GM18858 (cell line): ENCODE data around the gene ZNF117.
"Not testable (repeated sequence)": the region's sequence is repeated elsewhere in the genome, so short reads cannot be mapped to it uniquely, and the experiment has no call there.

Experiments used
- ATAC-seq: cut with Tn5 transposase; IDR thresholded peaks from one replicate; pipeline ENCODE4 v1.9.1; 2021; ENCODE audit not compliant: unreplicated experiment

ZNF117 gene

DNA sequence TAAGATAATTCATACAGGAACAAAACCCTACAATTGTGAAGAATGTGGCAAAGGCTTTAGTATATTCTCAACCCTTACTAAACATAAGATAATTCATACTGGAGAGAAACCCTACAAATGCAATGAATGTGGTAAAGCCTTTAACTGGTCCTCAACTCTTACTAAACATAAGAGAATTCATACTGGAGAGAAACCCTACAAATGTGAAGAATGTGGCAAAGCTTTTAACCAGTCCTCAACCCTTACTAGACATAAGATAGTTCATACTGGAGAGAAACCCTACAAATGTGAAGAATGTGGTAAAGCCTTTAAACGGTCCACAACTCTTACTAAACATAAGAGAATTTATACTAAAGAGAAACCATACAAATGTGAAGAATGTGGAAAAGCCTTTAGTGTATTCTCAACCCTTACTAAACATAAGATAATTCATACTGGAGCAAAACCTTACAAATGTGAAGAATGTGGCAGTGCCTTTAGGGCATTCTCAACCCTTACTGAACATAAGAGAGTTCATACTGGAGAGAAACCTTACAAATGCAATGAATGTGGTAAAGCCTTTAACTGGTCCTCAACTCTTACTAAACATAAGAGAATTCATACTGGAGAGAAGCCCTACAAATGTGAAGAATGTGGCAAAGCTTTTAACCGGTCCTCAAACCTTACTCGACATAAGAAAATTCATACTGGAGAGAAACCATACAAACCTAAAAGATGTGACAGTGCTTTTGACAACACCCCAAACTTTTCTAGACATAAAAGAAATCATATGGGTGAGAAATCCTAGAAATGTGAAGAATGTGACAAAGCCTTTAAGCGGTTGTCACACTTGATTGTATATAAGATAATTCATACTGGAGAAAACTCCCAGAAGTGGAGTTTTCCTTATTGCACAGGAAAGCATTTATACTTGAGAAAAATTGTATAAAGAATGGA is 62.3 kb downstream of the ZNF117 start:
- ATAC-seq, result not testable (repeated sequence)
